ENCODE results near the gene PPIG. TPM values are rescaled to one million over a fixed set of nuclear protein-coding genes. Genes with fewer than 3 reads are reported as not detected.
"Not testable (repeated sequence)": the region's sequence is repeated elsewhere in the genome, so short reads cannot be mapped to it uniquely, and the experiment has no call there.

The PPIG gene
- total RNA-seq, 1 donor from 2014 or later, result 33.7 TPM

- Mint-ChIP-seq H3K36me3 (ENCODE audit: unreplicated experiment) (peaks cover 3% of the 10 kb centered on the region), H3K4me3 (ENCODE audit: unreplicated experiment) (no peak overlapping the region)
These were observed 5.1 kb upstream of the PPIG start for GRCh38 chr2:169579044-169579443.

GRCh38 chr2:169582552-169583266, 1.4 kb upstream of the PPIG start:
- DNase-seq; H3K4me3 Mint-ChIP-seq (ENCODE audit: unreplicated experiment); H3K27me3 Mint-ChIP-seq (ENCODE audit: unreplicated experiment); H3K27ac Mint-ChIP-seq (ENCODE audit: unreplicated experiment); H3K9me3 Mint-ChIP-seq (ENCODE audit: unreplicated experiment); H3K36me3 Mint-ChIP-seq (ENCODE audit: unreplicated experiment): not testable (repeated sequence)
- peaks cover 11% of the 10 kb centered on the region for H3K4me1 Mint-ChIP-seq (ENCODE audit: low read depth, unreplicated experiment)

More at GRCh38 chr2:169579044-169579443, 5.1 kb upstream of the PPIG start:
- no peak for DNase-seq
- Mint-ChIP-seq H3K4me1 (ENCODE audit: low read depth, unreplicated experiment) (no peaks in the 10 kb centered on the region), H3K27me3 (ENCODE audit: unreplicated experiment) (peaks cover 2% of the 10 kb centered on the region), H3K27ac (ENCODE audit: unreplicated experiment) (no peak overlapping the region), H3K9me3 (ENCODE audit: unreplicated experiment) (peaks cover 2% of the 10 kb centered on the region)
- no peak for TF ChIP-seq CTCF (IDR thresholded peaks at IDR 0.05; ENCODE audit: partially characterized antibody, unreplicated experiment)

- no peak for DNase-seq
- Mint-ChIP-seq H3K4me3 (ENCODE audit: unreplicated experiment) (peak overlapping the region; percentile 99), H3K27ac (ENCODE audit: unreplicated experiment) (no peak overlapping the region), H3K9me3 (ENCODE audit: unreplicated experiment) (peaks cover 5% of the 10 kb centered on the region), H3K27me3 (ENCODE audit: unreplicated experiment) (peaks cover 9% of the 10 kb centered on the region), H3K4me1 (ENCODE audit: low read depth, unreplicated experiment) (peaks cover 11% of the 10 kb centered on the region), H3K36me3 (ENCODE audit: unreplicated experiment) (peaks cover 4% of the 10 kb centered on the region)
- no peak for TF ChIP-seq CTCF (IDR thresholded peaks at IDR 0.05; ENCODE audit: partially characterized antibody, unreplicated experiment)
These were observed 633 bp upstream of the PPIG start for GRCh38 chr2:169583518-169583917.

GRCh38 chr2:169585673-169586072, 1.5 kb downstream of the PPIG start:
- peaks cover 9% of the 10 kb centered on the region for H3K27me3 Mint-ChIP-seq (ENCODE audit: unreplicated experiment)

GRCh38 chr2:169590804-169591203, 6.7 kb downstream of the PPIG start:
- Mint-ChIP-seq H3K9me3 (ENCODE audit: unreplicated experiment) (no peaks in the 10 kb centered on the region), H3K27ac (ENCODE audit: unreplicated experiment) (no peak overlapping the region), H3K4me3 (ENCODE audit: unreplicated experiment) (no peak overlapping the region), H3K27me3 (ENCODE audit: unreplicated experiment) (peaks cover 4% of the 10 kb centered on the region), H3K36me3 (ENCODE audit: unreplicated experiment) (no peaks in the 10 kb centered on the region), H3K4me1 (ENCODE audit: low read depth, unreplicated experiment) (peaks cover 6% of the 10 kb centered on the region)
- no peak for DNase-seq
- no peak for TF ChIP-seq CTCF (IDR thresholded peaks at IDR 0.05; ENCODE audit: partially characterized antibody, unreplicated experiment)

More at GRCh38 chr2:169585673-169586072, 1.5 kb downstream of the PPIG start:
- no peak for DNase-seq
- H3K4me3 Mint-ChIP-seq (ENCODE audit: unreplicated experiment), result peak overlapping the region; percentile 99
- TF ChIP-seq CTCF (IDR thresholded peaks at IDR 0.05; ENCODE audit: partially characterized antibody, unreplicated experiment), result no peak
- peak overlapping the region; percentile 95 for H3K27ac Mint-ChIP-seq (ENCODE audit: unreplicated experiment)
- peaks cover 11% of the 10 kb centered on the region for H3K4me1 Mint-ChIP-seq (ENCODE audit: low read depth, unreplicated experiment)
- peaks cover 5% of the 10 kb centered on the region for H3K9me3 Mint-ChIP-seq (ENCODE audit: unreplicated experiment)
- peaks cover 4% of the 10 kb centered on the region for H3K36me3 Mint-ChIP-seq (ENCODE audit: unreplicated experiment)

- not testable (repeated sequence) for H3K27ac Mint-ChIP-seq (ENCODE audit: unreplicated experiment); H3K27me3 Mint-ChIP-seq (ENCODE audit: unreplicated experiment); H3K9me3 Mint-ChIP-seq (ENCODE audit: unreplicated experiment); H3K36me3 Mint-ChIP-seq (ENCODE audit: unreplicated experiment); DNase-seq; H3K4me3 Mint-ChIP-seq (ENCODE audit: unreplicated experiment); H3K4me1 Mint-ChIP-seq (ENCODE audit: low read depth, unreplicated experiment)
These were observed 12.4 kb downstream of the PPIG start for GRCh38 chr2:169596546-169596945.
